H1 (cell line): ENCODE data around the gene USF1. TPM values are rescaled to one million over a fixed set of nuclear protein-coding genes. Genes with fewer than 3 reads are reported as not detected.

ENCODE experiments used
- CTCF ChIA-PET: fragments of 300-600 bp; sonication (Branson Sonifier 250); formaldehyde crosslinking; loops from one replicate; lab custom pipeline; 2021; ENCODE audit not compliant: partially characterized antibody; lab: Charles Lee
- POLR2A ChIA-PET: fragments of 300-600 bp; sonication (Branson Sonifier 250); formaldehyde crosslinking; loops from one replicate; lab custom pipeline; 2021; ENCODE audit warnings: inconsistent platforms; ENCODE audit not compliant: partially characterized antibody; lab: Charles Lee
- DNase-seq, 2 experiments: peaks; one replicate each; pipeline versions ENCODE4 v3.0.0 to v3.0.0-alpha.2; 2010 to 2022; ENCODE audit warnings: low spot score in 2 of 2, low read depth in 1 of 2, mixed read lengths in 1 of 2
- FAIRE-seq: peaks from 2 replicates; lab custom pipeline; 2011; peaks lifted over from hg19 to GRCh38; lab: Jason Lieb, UNC
- H2AFZ ChIP-seq: 2 replicates; pipeline ENCODE4 v1.8.1; 2012; ENCODE audit warnings: low read length, inconsistent platforms
- H2AK5ac ChIP-seq: 2 replicates; pipeline ENCODE4 v1.6.1; 2013; ENCODE audit warnings: low read depth, low read length
- H2BK120ac ChIP-seq: replicated peaks from 2 replicates; pipeline ENCODE3; 2013; ENCODE audit warnings: low read depth, low read length, inconsistent platforms
- H2BK12ac ChIP-seq: 2 replicates; pipeline ENCODE4 v1.6.1; 2013; ENCODE audit warnings: low read depth, low read length
- H2BK15ac ChIP-seq: 2 replicates; pipeline ENCODE4 v1.6.1; 2013; ENCODE audit warnings: low read length
- H2BK20ac ChIP-seq: 2 replicates; pipeline ENCODE4 v1.6.1; 2013; ENCODE audit warnings: low read length
- H2BK5ac ChIP-seq: 2 replicates; pipeline ENCODE4 v1.6.1; 2013; ENCODE audit warnings: low read depth, low read length
- H3K14ac ChIP-seq: 2 replicates; pipeline ENCODE4 v1.6.1; 2013; ENCODE audit warnings: inconsistent platforms; ENCODE audit not compliant: insufficient read length
- H3K18ac ChIP-seq: 2 replicates; pipeline ENCODE4 v1.6.1; 2013; ENCODE audit warnings: low read length; ENCODE audit errors: extremely low read depth
- H3K23ac ChIP-seq: 2 replicates; pipeline ENCODE4 v1.6.1; 2013; ENCODE audit warnings: inconsistent platforms; ENCODE audit not compliant: insufficient read length
- H3K23me2 ChIP-seq: 2 replicates; pipeline ENCODE4 v1.6.1; 2013; ENCODE audit warnings: low read depth, low read length
- H3K27ac ChIP-seq: 2 replicates; pipeline ENCODE4 v1.6.1; 2011; ENCODE audit warnings: low read depth, low read length, inconsistent platforms
- H3K27me3 ChIP-seq, 4 experiments: replicated peaks in 1 of 4; 1 replicate in 1 of 4; 2 replicates in 3 of 4; pipeline versions ENCODE4 v1.6.1 to v1.8.1; 2011 to 2013; ENCODE audit warnings: low read length in 3 of 4, mild to moderate bottlenecking in 3 of 4, inconsistent platforms in 2 of 4, mixed read lengths in 2 of 4, moderate library complexity in 1 of 4; ENCODE audit not compliant: control insufficient read depth in 3 of 4, insufficient read depth in 3 of 4; ENCODE audit errors: extremely low read depth in 1 of 4
- H3K36me3 ChIP-seq, 4 experiments: 2 replicates each; pipeline versions ENCODE4 v1.6.1 to v1.8.1; 2011 to 2013; ENCODE audit warnings: mild to moderate bottlenecking in 4 of 4, low read length in 3 of 4, moderate library complexity in 2 of 4, control low read depth in 1 of 4, inconsistent platforms in 1 of 4; ENCODE audit not compliant: insufficient read depth in 4 of 4, control insufficient read depth in 2 of 4
- H3K4ac ChIP-seq: replicated peaks from 2 replicates; pipeline ENCODE3; 2013; ENCODE audit warnings: low read length, low read depth, mixed read lengths, inconsistent platforms; ENCODE audit not compliant: insufficient read length
- H3K4me1 ChIP-seq, 4 experiments: replicated peaks in 1 of 4; 1 replicate in 1 of 4; 2 replicates in 3 of 4; pipeline versions ENCODE4 v1.6.1 to v1.8.1; 2011 to 2013; ENCODE audit warnings: low read length in 3 of 4, inconsistent platforms in 2 of 4, mixed read lengths in 1 of 4; ENCODE audit not compliant: insufficient read depth in 4 of 4, control insufficient read depth in 3 of 4
- H3K4me2 ChIP-seq, 2 experiments: 2 replicates each; pipeline versions ENCODE4 v1.6.1 to v1.8.1; 2011 to 2013; ENCODE audit warnings: low read depth in 2 of 2, low read length in 2 of 2, control low read depth in 1 of 2, inconsistent platforms in 1 of 2, mild to moderate bottlenecking in 1 of 2; ENCODE audit not compliant: insufficient read depth in 1 of 2
- H3K4me3 ChIP-seq, 4 experiments: fragments of 200-600, 300-600 bp in 1 of 4; sonication (generic), shearing (Covaris generic), sonication (Bioruptor Twin) in 1 of 4; 2 replicates each; pipeline versions ENCODE4 v1.5.1 to v1.8.1; 2011 to 2016; ENCODE audit warnings: low read length in 4 of 4, low read depth in 3 of 4, control low read depth in 2 of 4, inconsistent platforms in 2 of 4, mild to moderate bottlenecking in 2 of 4, mixed read lengths in 1 of 4, moderate library complexity in 1 of 4; ENCODE audit not compliant: insufficient read depth in 2 of 4; ENCODE audit errors: extremely low read depth in 1 of 4
- H3K56ac ChIP-seq: replicated peaks from 2 replicates; pipeline ENCODE3; 2013; ENCODE audit warnings: low read depth, mild to moderate bottlenecking, mixed read lengths, low read length, inconsistent platforms; ENCODE audit not compliant: insufficient read length
- H3K79me1 ChIP-seq: 2 replicates; pipeline ENCODE4 v1.6.1; 2013; ENCODE audit warnings: low read depth, low read length, control low read depth
- H3K79me2 ChIP-seq, 2 experiments: 2 replicates each; pipeline versions ENCODE4 v1.6.1 to v1.8.1; 2012 to 2013; ENCODE audit warnings: low read length in 2 of 2, mild to moderate bottlenecking in 2 of 2, inconsistent platforms in 1 of 2; ENCODE audit not compliant: insufficient read depth in 2 of 2, control insufficient read depth in 1 of 2
- H3K9ac ChIP-seq, 4 experiments: replicated peaks in 1 of 4; 1 replicate in 1 of 4; 2 replicates in 3 of 4; pipeline versions ENCODE4 v1.6.1 to v1.8.1; 2011 to 2013; ENCODE audit warnings: low read depth in 3 of 4, low read length in 3 of 4, control low read depth in 2 of 4, mild to moderate bottlenecking in 2 of 4, moderate library complexity in 2 of 4, inconsistent platforms in 1 of 4; ENCODE audit errors: extremely low read depth in 1 of 4
- H3K9me3 ChIP-seq, 2 experiments: 2 replicates each; pipeline versions ENCODE4 v1.6.1 to v1.8.1; 2012 to 2013; ENCODE audit warnings: mild to moderate bottlenecking in 2 of 2, moderate library complexity in 2 of 2, control low read depth in 1 of 2, inconsistent platforms in 1 of 2, low read depth in 1 of 2, low read length in 1 of 2, mixed read lengths in 1 of 2; ENCODE audit not compliant: insufficient read depth in 2 of 2
- H4K20me1 ChIP-seq, 2 experiments: replicated peaks in 1 of 2; 2 replicates each; pipeline versions ENCODE3 to v1.8.1; 2011 to 2013; ENCODE audit warnings: inconsistent platforms in 2 of 2, low read length in 2 of 2, mild to moderate bottlenecking in 1 of 2; ENCODE audit not compliant: insufficient read depth in 2 of 2, control insufficient read depth in 1 of 2
- H4K5ac ChIP-seq: 2 replicates; pipeline ENCODE4 v1.6.1; 2013; ENCODE audit warnings: low read length, low read depth, mixed read lengths, inconsistent platforms; ENCODE audit not compliant: insufficient read length
- H4K8ac ChIP-seq: 2 replicates; pipeline ENCODE4 v1.8.0; 2013; ENCODE audit warnings: mild to moderate bottlenecking, moderate library complexity, low read length, inconsistent platforms; ENCODE audit not compliant: insufficient read depth; ENCODE audit errors: extremely low read depth
- H4K91ac ChIP-seq: replicated peaks from 2 replicates; pipeline ENCODE3; 2013; ENCODE audit warnings: low read length, mixed read lengths, inconsistent platforms; ENCODE audit not compliant: insufficient read length
- WGBS, 2 experiments: shearing (Covaris generic) in 1 of 2; methylation state at CpG; one replicate each; pipeline versions ENCODE4 v1.1.6 to v1.1.7; 2013 to 2015; ENCODE audit warnings: low lambda C conversion rate in 2 of 2, mixed read lengths in 2 of 2, inconsistent platforms in 1 of 2, low coverage in 1 of 2, missing lambda C conversion rate in 1 of 2; ENCODE audit not compliant: insufficient replicate concordance in 2 of 2, insufficient coverage in 1 of 2, insufficient read length in 1 of 2; ENCODE audit errors: extremely low coverage in 1 of 2, missing lambda C conversion rate in 1 of 2; 5-methylcytosine and 5-hydroxymethylcytosine counted together
- polyA plus RNA-seq, 7 experiments: library from polyadenylated mRNA; depleted of rRNA in 3 of 7; stranded (reverse) in 5 of 7; unstranded in 2 of 7; fragments of >200 nt in 5 of 7; fragments of 200-250 nt in 2 of 7; gene quantifications; 1 replicate in 5 of 7; 2 replicates in 1 of 7; 4 replicates in 1 of 7; pipeline versions ENCODE4 v1.2.1 to v1.2.3, GENCODE V29; 2011 to 2013; ENCODE audit warnings: missing spikeins in 2 of 7, mixed read lengths in 2 of 7
- total RNA-seq: library from RNA; stranded (reverse); fragmentation: NEBNext Ultra II Directional; extraction: Animal tissue kit (Norgen Biotek cat#: 25700); gene quantifications from 2 replicates; pipeline ENCODE4 v1.2.1, GENCODE V29; 2021

Gene USF1
- total and polyA plus RNA-seq, 2 of the 8 experiments (the other 6 are each of a cell fraction or from before 2014, with no cell fraction given): 45.7 to 68.9 TPM

GRCh38 chr1:161080441-161081405 is 34.9 kb upstream of the USF1 start:
- no peak overlapping the region for H2AFZ ChIP-seq
- no peak overlapping the region for H4K91ac ChIP-seq
- H3K4me2 ChIP-seq: no peak overlapping the region
- no peak overlapping the region for H4K5ac ChIP-seq
- no peak overlapping the region for H3K4me3 ChIP-seq
- no peaks in the 10 kb centered on the region for H3K36me3 ChIP-seq
- FAIRE-seq: no peak
- H3K27me3 ChIP-seq: no peaks in the 10 kb centered on the region
- H2BK12ac ChIP-seq: no peak overlapping the region
- H3K4ac ChIP-seq: no peak overlapping the region
- peaks cover 0 to 6% (median 0%) of the 10 kb centered on the region in 4 experiments; a peak in 4 of 7 replicates for H3K4me1 ChIP-seq
- H3K27ac ChIP-seq: no peak overlapping the region
- H4K20me1 ChIP-seq: no peaks in the 10 kb centered on the region
- H3K79me1 ChIP-seq: no peaks in the 10 kb centered on the region
- no peak overlapping the region for H3K14ac ChIP-seq
- no peak overlapping the region; the same call in 1 of the 2 replicates for H4K8ac ChIP-seq
- H2BK5ac ChIP-seq: no peak overlapping the region
- ChIA-PET POLR2A (interaction anchor here (1.4 kb wide), 1 partner anchor 35 kb away, joined by 3 read pairs; the partner anchor contains the start of gene USF1), CTCF (interaction anchor here (1.3 to 17.8 kb wide), 4 partner anchors 8 to 82 kb away, joined by 4 to 282 read pairs (median 80); partner anchors contain the start of genes ARHGAP30 and KLHDC9)
- H3K18ac ChIP-seq: no peak overlapping the region
- H2BK120ac ChIP-seq: no peak overlapping the region
- no peak overlapping the region for H3K23ac ChIP-seq
- peak overlapping the region; percentile 12; the same call in 1 of the 2 replicates for H2BK15ac ChIP-seq
- no peak overlapping the region for H3K9ac ChIP-seq
- WGBS, 2 experiments: 84% methylated on average over 5 of the region's 5 CpGs; no CpG with 5 or more reads in 1 of the 2 experiments
- H3K79me2 ChIP-seq: no peaks in the 10 kb centered on the region
- no peak overlapping the region for H2BK20ac ChIP-seq
- no peak overlapping the region for H3K56ac ChIP-seq
- H2AK5ac ChIP-seq: no peak overlapping the region
- no peaks in the 10 kb centered on the region for H3K23me2 ChIP-seq
- DNase-seq: no peak
- no peaks in the 10 kb centered on the region for H3K9me3 ChIP-seq
